Dermis blood vessel endothelial cell (primary cell): ENCODE measurements around the gene CCNB2. TPM values are rescaled to one million over a fixed set of nuclear protein-coding genes. Genes with fewer than 3 reads are reported as not detected.

ENCODE experiments used
- DNase-seq: peaks from one replicate; pipeline ENCODE4 v3.0.0; 2010
- total RNA-seq: library from RNA; depleted of rRNA; stranded (reverse); fragments of >200 nt; gene quantifications from 2 replicates; pipeline ENCODE4 v1.2.3, GENCODE V29; 2014

Gene CCNB2
- total RNA-seq, 1 donor from 2014 or later = 13.6 TPM

- DNase-seq = peak; percentile 60
Measured at GRCh38 chr15:59168536-59168935, 63.6 kb downstream of the CCNB2 start.

GRCh38 chr15:59169251-59169708 lies 64.3 kb downstream of the CCNB2 start:
- peak; percentile 77 for DNase-seq

GRCh38 chr15:59170295-59171066 lies 65.5 kb downstream of the CCNB2 start:
- DNase-seq = peak; percentile 80

GRCh38 chr15:59171067-59171397 lies 66.1 kb downstream of the CCNB2 start:
- no peak for DNase-seq

GRCh38 chr15:59172289-59172901 lies 67.4 kb downstream of the CCNB2 start:
- no peak for DNase-seq

GRCh38 chr15:59173194-59173593 lies 68.2 kb downstream of the CCNB2 start:
- DNase-seq = no peak

GRCh38 chr15:59174151-59174834 lies 69.3 kb downstream of the CCNB2 start:
- peak; percentile 48 for DNase-seq

Other genes with a start within 250 kb of the CCNB2 start
- 81.7 and 84.6 TPM in 2 replicates for gene SLTM, start 171.5 kb upstream of the CCNB2 start, total RNA-seq
- 16.2 and 22.2 TPM in 2 replicates for gene RNF111, start 117.5 kb upstream of the CCNB2 start, total RNA-seq
- gene LDHAL6B, start 101.7 kb downstream of the CCNB2 start, total RNA-seq = not detected in 2 replicates